ENCODE results near the gene PLAC1.

Gene PLAC1

DNA sequence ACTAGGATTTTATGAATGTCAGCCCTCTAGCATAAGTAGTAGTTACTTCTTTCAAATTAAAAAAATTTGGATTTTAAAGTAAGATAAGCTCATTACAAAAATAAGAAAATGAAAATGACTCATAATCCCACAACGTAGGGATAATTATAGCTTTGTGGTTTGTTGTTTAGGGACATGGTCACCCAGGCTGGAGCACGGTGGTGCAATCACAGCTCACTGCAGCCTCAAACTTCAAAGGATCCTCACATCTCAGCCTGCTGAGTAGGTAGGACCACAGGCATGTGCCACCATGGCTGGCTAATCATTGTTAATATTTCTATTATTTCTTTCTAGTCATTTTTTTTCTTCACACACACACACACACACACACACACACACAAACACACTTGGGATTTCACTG, 57.6 kb downstream of the PLAC1 start:
- no peaks in the 10 kb centered on the region for H3K9me3 Mint-ChIP-seq (ENCODE audit: low read depth)

DNA sequence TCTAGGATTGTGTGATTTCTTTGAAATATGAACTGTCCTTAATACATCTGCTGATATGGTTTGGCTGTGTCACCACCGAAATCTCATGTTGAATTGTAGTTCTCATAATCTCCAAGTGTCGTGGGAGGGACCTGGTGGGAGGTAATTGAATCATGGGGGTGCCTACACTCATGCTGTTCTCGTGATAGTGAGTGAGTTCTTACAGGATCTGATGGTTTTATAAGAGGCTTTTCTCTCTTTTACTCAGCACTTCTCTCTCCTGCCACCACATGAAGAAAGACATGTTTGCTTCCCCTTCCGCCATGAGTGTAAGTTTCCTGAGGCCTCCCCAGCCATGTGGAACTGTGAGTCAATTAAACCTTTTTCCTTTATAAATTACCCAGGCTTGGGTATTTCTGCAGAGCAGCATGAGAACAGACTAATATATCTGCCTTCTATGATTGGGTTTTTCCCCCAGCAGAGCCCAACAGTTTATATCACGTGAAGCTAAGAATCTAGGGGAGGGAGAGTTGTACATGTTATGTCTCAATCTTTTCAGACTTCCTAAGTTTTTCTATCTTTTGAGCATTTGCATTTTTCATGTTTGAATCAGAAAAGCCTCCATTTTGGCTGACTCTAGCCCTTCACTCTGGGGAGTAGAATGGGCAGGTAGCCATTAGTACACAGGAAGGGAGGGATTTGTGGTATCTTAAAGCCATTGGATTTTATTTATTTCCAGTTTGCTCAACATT, 58.9 kb downstream of the PLAC1 start:
- Mint-ChIP-seq H3K27ac (peak overlapping the region; percentile 61), H3K4me3 (no peak overlapping the region), H3K27me3 (peaks cover 9% of the 10 kb centered on the region)

More for the DNA sequence above, 57.6 kb downstream of the PLAC1 start:
- no peak overlapping the region for H3K27ac Mint-ChIP-seq
- H3K27me3 Mint-ChIP-seq = peaks cover 9% of the 10 kb centered on the region
- peaks cover 7% of the 10 kb centered on the region for H3K4me1 Mint-ChIP-seq (ENCODE audit: low read depth)
- H3K36me3 Mint-ChIP-seq = peaks cover 2% of the 10 kb centered on the region
- H3K4me3 Mint-ChIP-seq = no peak overlapping the region

DNA sequence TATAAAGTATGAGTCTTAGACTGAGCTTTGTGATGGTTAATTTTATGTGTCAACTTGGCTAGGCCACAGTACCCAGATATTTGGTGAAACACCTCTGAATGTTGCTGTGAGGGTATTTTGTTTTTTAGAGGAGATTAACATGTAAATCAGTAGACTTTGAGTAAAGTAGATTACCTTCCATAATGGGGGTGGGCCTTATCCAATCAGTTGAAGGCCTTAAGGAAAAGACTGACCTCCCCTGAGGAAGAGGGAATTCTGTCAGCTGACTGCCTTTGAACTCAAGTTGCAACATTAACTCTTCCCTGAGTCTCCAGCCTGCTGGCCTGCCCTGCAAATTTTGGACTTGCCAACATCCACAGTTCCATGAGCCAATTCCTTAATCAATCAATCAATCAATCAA, 66.0 kb downstream of the PLAC1 start:
- Mint-ChIP-seq H3K27me3 (peaks cover 5% of the 10 kb centered on the region), H3K27ac (no peak overlapping the region), H3K4me3 (no peak overlapping the region), H3K9me3 (ENCODE audit: low read depth) (no peaks in the 10 kb centered on the region), H3K4me1 (ENCODE audit: low read depth) (no peaks in the 10 kb centered on the region), H3K36me3 (no peaks in the 10 kb centered on the region)

More for the DNA sequence above, 58.9 kb downstream of the PLAC1 start:
- peaks cover 7% of the 10 kb centered on the region for H3K4me1 Mint-ChIP-seq (ENCODE audit: low read depth)
- no peaks in the 10 kb centered on the region for H3K9me3 Mint-ChIP-seq (ENCODE audit: low read depth)
- peaks cover 2% of the 10 kb centered on the region for H3K36me3 Mint-ChIP-seq

GRCh38 chrX:134591502-134591901, 66.8 kb downstream of the PLAC1 start:
- Mint-ChIP-seq H3K4me1 (ENCODE audit: low read depth) (no peaks in the 10 kb centered on the region), H3K9me3 (ENCODE audit: low read depth) (no peaks in the 10 kb centered on the region), H3K27ac (no peak overlapping the region), H3K27me3 (no peaks in the 10 kb centered on the region), H3K36me3 (no peaks in the 10 kb centered on the region), H3K4me3 (no peak overlapping the region)

DNA sequence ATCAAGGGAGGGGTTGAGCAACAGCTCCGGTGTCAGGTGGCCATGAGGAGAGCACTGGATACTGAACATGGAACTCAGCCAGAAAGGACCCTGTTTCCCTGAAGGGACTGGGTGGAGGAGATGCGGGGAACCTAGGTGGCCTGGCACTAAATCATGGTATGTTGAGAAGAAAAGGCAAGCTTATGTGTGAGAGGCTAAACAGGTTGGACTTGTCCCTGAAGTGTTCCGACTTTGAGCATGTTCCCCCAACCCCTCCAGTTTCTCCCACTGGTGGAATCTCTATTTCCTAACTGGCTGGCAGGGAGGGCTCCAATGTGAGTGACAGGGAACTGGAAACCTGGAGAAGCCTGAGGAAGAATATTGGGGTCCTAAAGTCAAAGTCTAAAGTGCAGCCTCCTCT, 69.5 kb downstream of the PLAC1 start:
- no peak overlapping the region for H3K4me3 Mint-ChIP-seq

DNA sequence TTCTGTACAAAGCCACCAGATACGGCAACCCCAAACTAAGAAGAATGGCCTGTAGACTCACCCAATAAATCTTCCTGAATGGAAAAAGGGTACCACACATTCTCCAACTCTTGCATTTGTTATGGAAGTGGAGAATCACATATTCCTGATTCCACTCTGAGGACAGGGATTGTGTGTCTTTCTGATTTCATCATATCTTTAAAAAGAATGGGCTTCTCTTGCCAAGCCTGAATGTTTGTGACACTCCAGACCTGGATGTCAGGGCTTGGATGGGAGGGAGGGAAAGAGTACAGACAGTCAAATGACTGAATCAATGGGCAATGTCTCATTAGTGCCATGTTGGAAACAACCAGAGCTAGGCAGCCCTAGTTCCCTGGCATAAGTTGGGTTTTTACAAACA, 77.4 kb downstream of the PLAC1 start:
- H3K9me3 Mint-ChIP-seq (ENCODE audit: low read depth) = no peaks in the 10 kb centered on the region
- no peak overlapping the region for H3K4me3 Mint-ChIP-seq
- H3K4me1 Mint-ChIP-seq (ENCODE audit: low read depth) = no peaks in the 10 kb centered on the region
- no peaks in the 10 kb centered on the region for H3K36me3 Mint-ChIP-seq
- H3K27me3 Mint-ChIP-seq = peaks cover 2% of the 10 kb centered on the region
- H3K27ac Mint-ChIP-seq = no peak overlapping the region

More for the DNA sequence above, 69.5 kb downstream of the PLAC1 start:
- Mint-ChIP-seq H3K9me3 (ENCODE audit: low read depth) (no peaks in the 10 kb centered on the region), H3K36me3 (no peaks in the 10 kb centered on the region), H3K27ac (no peak overlapping the region), H3K27me3 (no peaks in the 10 kb centered on the region), H3K4me1 (ENCODE audit: low read depth) (no peaks in the 10 kb centered on the region)

DNA sequence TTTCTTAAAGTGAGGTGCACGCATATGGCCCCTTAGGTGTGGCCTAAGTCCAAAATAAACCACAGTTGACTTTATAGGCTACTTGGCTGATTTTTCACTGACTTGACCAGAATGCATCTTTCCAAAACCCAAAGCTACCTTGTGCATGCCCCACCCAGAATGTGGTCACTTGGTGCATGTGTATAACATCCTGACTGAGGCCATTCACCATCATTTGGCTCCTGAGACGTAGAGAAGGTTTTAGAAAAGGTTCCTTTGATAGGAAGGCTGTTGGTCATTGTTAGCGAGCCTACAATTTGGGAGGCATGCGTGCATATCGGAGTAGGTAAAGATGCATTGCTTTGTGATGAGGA, 84.6 kb downstream of the PLAC1 start:
- Mint-ChIP-seq H3K36me3 (no peaks in the 10 kb centered on the region), H3K9me3 (ENCODE audit: low read depth) (no peaks in the 10 kb centered on the region), H3K27me3 (no peaks in the 10 kb centered on the region), H3K4me1 (ENCODE audit: low read depth) (no peaks in the 10 kb centered on the region), H3K4me3 (no peak overlapping the region), H3K27ac (no peak overlapping the region)

DNA sequence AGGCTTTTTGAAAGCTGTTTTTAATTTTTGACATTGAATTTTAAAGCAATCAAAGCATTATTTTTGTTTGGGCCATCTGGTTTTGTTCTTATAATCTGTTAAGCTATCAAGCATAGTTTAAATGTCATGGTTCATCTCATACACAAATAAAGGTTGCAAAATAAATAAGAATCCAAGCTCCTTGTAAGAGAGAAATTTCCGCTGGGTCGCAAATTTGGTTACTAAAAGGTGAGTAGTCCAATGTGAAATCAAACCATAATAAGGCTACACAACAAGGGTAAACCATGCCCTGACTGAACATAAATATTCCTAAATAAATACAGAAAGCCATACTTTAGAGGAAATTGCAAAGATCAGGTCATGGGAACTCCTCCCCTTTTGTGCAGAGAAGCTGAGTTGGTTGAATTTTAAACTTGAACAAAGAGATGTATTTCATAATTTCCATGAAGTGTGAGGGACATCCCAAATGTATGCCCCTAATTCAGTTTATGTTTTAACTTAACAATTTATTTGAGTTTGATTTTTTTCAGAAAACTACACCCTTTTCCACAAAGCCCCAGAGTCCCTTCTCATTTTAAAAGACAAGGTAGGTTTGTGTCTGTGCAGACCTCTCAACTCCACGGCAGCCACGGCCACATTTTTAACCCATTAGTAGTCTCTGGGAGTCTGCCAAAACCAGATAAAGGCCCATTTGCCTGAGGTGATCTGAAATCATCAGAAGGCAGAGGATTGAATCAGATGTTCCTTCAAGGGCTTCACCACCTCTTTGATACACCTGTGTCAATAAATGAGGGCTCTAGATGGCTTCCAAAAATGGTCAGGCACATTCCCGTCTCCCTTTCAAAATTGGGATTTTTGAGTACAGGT, 85.2 kb downstream of the PLAC1 start:
- Mint-ChIP-seq H3K27ac (no peak overlapping the region), H3K4me1 (ENCODE audit: low read depth) (no peaks in the 10 kb centered on the region), H3K9me3 (ENCODE audit: low read depth) (no peaks in the 10 kb centered on the region), H3K36me3 (no peaks in the 10 kb centered on the region), H3K4me3 (no peak overlapping the region), H3K27me3 (no peaks in the 10 kb centered on the region)

DNA sequence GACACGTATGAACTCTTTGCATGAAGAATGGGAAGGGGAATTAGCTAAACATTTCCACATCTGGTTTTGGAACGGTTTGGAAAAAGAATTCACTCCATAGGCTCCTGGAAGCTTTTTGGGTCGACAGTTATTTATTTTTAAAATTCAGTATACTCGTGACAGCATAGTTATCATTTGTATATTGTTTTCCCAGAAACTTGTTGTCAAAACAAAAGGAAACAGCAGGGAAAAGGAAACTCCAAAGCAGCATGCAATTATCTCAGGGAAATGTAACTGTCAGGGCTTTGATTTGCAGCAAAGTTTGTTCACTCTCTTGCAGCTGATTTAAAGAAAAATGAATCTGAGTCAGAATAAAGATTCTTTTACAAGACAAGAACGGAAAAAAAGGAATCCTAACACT, 86.5 kb downstream of the PLAC1 start:
- no peaks in the 10 kb centered on the region for H3K9me3 Mint-ChIP-seq (ENCODE audit: low read depth)
- no peak overlapping the region for H3K27ac Mint-ChIP-seq
- no peaks in the 10 kb centered on the region for H3K27me3 Mint-ChIP-seq
- H3K4me3 Mint-ChIP-seq = no peak overlapping the region
- H3K36me3 Mint-ChIP-seq = no peaks in the 10 kb centered on the region
- H3K4me1 Mint-ChIP-seq (ENCODE audit: low read depth) = no peaks in the 10 kb centered on the region

DNA sequence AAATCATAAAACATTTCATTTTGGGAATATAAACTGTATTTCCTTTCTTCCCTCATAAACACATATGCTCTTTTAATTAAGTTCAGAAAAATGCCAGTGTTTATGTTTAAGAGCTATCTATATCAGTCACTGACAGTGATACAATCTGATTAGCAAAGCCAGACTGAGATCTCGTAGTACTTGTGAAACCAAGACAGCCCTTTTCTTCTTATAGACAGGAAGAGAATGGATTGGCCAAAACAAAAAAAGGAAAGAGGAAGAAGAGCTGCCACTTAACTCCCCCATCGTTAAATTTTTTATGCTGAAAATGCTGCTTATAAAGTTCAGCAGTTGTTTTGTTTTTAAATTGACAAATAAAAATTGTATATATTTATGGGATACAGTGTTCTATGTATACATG, 87.4 kb downstream of the PLAC1 start:
- Mint-ChIP-seq H3K36me3 (no peaks in the 10 kb centered on the region), H3K27ac (no peak overlapping the region), H3K4me3 (no peak overlapping the region), H3K9me3 (ENCODE audit: low read depth) (no peaks in the 10 kb centered on the region), H3K27me3 (no peaks in the 10 kb centered on the region), H3K4me1 (ENCODE audit: low read depth) (no peaks in the 10 kb centered on the region)

DNA sequence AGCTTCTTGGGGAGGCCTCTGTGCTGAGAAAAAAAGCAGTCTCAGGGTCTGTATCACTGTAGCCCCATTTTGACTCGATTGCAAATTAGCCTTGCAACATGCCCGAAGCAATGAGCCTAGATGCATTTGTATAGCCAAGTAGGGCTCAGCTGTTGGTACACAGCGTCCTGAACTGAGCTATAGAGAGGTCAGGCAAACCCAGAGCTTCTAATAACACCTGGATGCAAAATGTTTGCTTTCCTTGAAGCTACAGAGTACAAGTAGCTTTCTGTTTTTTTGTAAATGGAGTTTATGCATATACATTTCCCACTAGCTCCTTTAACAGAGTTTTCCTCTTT, 87.8 kb downstream of the PLAC1 start:
- no peaks in the 10 kb centered on the region for H3K9me3 Mint-ChIP-seq (ENCODE audit: low read depth)

GRCh38 chrX:134569306-134569705, 89.0 kb downstream of the PLAC1 start:
- Mint-ChIP-seq H3K9me3 (ENCODE audit: low read depth) (no peaks in the 10 kb centered on the region), H3K4me3 (no peak overlapping the region), H3K36me3 (no peaks in the 10 kb centered on the region), H3K27ac (no peak overlapping the region), H3K4me1 (ENCODE audit: low read depth) (no peaks in the 10 kb centered on the region), H3K27me3 (no peaks in the 10 kb centered on the region)

More for the DNA sequence above, 87.8 kb downstream of the PLAC1 start:
- Mint-ChIP-seq H3K27me3 (no peaks in the 10 kb centered on the region), H3K4me3 (no peak overlapping the region), H3K36me3 (no peaks in the 10 kb centered on the region), H3K4me1 (ENCODE audit: low read depth) (no peaks in the 10 kb centered on the region), H3K27ac (no peak overlapping the region)

- no peaks in the 10 kb centered on the region for H3K9me3 Mint-ChIP-seq (ENCODE audit: low read depth)
- H3K27me3 Mint-ChIP-seq = no peaks in the 10 kb centered on the region
- H3K4me3 Mint-ChIP-seq = no peak overlapping the region
- no peaks in the 10 kb centered on the region for H3K36me3 Mint-ChIP-seq
- no peak overlapping the region for H3K27ac Mint-ChIP-seq
- H3K4me1 Mint-ChIP-seq (ENCODE audit: low read depth) = no peaks in the 10 kb centered on the region
Observed at GRCh38 chrX:134568285-134569016, 89.8 kb downstream of the PLAC1 start.

DNA sequence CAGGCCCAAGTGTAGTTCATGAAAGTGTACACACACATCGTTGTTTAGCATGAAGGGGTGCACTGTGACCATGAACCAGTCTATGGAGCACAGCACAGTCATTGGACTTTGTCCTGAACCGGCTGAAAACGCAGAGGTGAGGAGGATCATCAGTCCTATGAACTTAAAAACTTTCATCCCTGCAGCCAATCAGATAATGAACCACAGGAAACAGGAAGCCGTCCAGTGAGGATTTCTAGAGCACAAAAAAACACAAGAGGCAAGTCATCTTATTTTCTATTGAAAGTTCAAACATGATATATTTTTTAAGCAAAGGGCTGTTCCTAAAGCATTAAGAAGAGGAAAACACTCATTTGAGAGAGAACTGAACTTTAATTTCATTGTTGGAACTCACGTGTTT, 91.8 kb downstream of the PLAC1 start:
- Mint-ChIP-seq H3K27me3 (peaks cover 2% of the 10 kb centered on the region), H3K4me1 (ENCODE audit: low read depth) (peaks cover 2% of the 10 kb centered on the region), H3K36me3 (no peaks in the 10 kb centered on the region), H3K27ac (no peak overlapping the region), H3K9me3 (ENCODE audit: low read depth) (no peaks in the 10 kb centered on the region), H3K4me3 (no peak overlapping the region)

DNA sequence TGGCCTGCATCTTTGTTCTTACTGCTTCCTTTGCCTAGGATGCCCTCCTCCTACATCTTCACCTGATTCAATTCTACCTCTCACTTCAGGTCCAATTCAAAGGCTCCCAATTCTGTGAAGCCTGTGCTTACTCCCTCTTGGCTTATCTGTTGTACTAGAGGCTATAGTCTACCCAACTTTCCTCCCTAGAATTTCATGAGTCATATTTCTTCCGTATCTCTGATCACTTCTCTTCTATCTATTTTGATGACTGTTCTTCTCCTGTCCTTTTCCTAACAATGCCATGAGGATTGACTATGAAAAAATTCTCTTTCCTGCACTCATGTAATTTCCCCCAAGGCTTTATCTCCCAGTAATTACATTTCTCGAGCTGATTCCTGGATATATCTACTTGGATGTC, 96.3 kb downstream of the PLAC1 start:
- H3K4me1 Mint-ChIP-seq (ENCODE audit: low read depth) = peaks cover 2% of the 10 kb centered on the region
- H3K27me3 Mint-ChIP-seq = peaks cover 2% of the 10 kb centered on the region
- no peaks in the 10 kb centered on the region for H3K36me3 Mint-ChIP-seq
- H3K27ac Mint-ChIP-seq = no peak overlapping the region
- no peak overlapping the region for H3K4me3 Mint-ChIP-seq
- H3K9me3 Mint-ChIP-seq (ENCODE audit: low read depth) = no peaks in the 10 kb centered on the region

Data from activated naive CD8-positive, alpha-beta T cell (primary cell).